Measurements from ENCODE around the gene EXOC4. TPM values are rescaled to one million over a fixed set of nuclear protein-coding genes. Genes with fewer than 3 reads are reported as not detected.

Gene EXOC4
- total and polyA plus RNA-seq, 2 experiments from 2014 or later, result 23.9 to 51.7 TPM

DNA sequence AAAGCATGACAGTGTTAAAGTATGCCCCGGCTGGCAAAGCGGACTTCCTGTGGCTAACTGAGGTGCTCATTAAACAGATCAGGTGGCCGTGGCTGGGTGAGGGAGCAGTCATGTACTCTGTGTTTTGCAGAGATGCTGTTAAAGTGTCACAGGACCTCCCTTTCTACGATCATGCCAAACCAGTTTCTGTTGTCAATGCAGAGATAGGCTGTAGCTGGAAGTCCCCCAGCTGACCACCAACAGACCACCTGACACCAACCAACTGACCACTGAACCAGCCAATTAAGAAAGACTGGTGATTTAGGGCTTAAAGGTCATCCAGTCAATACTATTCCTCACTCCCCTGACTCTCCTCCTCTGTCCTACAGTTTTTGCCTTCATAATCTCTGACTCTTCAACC lies 443.2 kb downstream of the EXOC4 start:
- H3K9me3 ChIP-seq (ENCODE audit: low read depth), result no peaks in the 10 kb centered on the region
- peaks cover 13% of the 10 kb centered on the region; the same call in 1 of the 2 replicates for H3F3A ChIP-seq (ENCODE audit: insufficient read depth)
- 75 to 82% methylated on average over 4 of the region's 4 CpGs for WGBS, 2 experiments (ENCODE audit: low coverage in 1 of 2, low lambda C conversion rate in 2 of 2, missing lambda C conversion rate in 2 of 2)
- no peaks in the 10 kb centered on the region for H3K79me2 ChIP-seq (ENCODE audit: insufficient read depth)
- H3K4me2 ChIP-seq (ENCODE audit: unreplicated experiment), result no peak overlapping the region
- no peak overlapping the region for H3K27ac ChIP-seq
- in situ Hi-C loops (cut with MboI), result no loop called here
- no peak for DNase-seq
- no peak overlapping the region for H2AFZ ChIP-seq
- no peaks in the 10 kb centered on the region for H3K9me2 ChIP-seq (ENCODE audit: insufficient read depth)
- no peak for TF ChIP-seq EZH2phosphoT487 (IDR thresholded peaks at IDR 0.05; ENCODE audit: insufficient read depth, low read depth)
- TF ChIP-seq EZH2 (IDR thresholded peaks at IDR 0.05; ENCODE audit: insufficient read depth, poor library complexity, severe bottlenecking), result no peak
- no peak overlapping the region for H3K9ac ChIP-seq
- H3K36me3 ChIP-seq (ENCODE audit: low read depth), result no peaks in the 10 kb centered on the region
- no peaks in the 10 kb centered on the region for H3K27me3 ChIP-seq (replicated peaks; ENCODE audit: insufficient read depth)
- H3K4me1 ChIP-seq (ENCODE audit: insufficient read depth), result peaks cover 19% of the 10 kb centered on the region
- H3K4me3 ChIP-seq, result no peak overlapping the region
- no peaks in the 10 kb centered on the region for H4K20me1 ChIP-seq (ENCODE audit: insufficient read depth)

DNA sequence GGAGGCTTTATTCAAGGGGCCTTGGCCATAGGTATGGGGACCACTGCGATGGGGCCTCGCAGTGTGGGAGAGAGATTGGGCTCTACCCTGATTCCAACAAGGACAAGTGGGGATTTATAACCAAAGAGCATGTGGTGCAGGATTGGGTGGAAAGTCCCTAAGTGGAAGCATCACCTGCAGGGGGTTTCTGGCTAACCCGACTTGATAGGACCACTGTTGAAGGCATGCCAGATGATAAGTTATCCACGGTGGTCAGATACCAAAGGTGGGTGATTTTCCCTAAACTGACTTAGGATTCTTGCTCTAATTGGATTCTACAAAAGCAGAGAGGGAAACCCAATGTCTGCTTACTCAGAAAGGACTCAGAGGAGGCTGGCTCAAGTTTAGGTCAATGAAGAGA lies 444.7 kb downstream of the EXOC4 start:
- no peaks in the 10 kb centered on the region for H3K9me2 ChIP-seq (ENCODE audit: insufficient read depth)
- H3K9ac ChIP-seq, result no peak overlapping the region
- H2AFZ ChIP-seq, result no peak overlapping the region
- H3K27me3 ChIP-seq (replicated peaks; ENCODE audit: insufficient read depth), result no peaks in the 10 kb centered on the region
- no peak overlapping the region for H3K4me2 ChIP-seq (ENCODE audit: unreplicated experiment)
- H3K4me1 ChIP-seq (ENCODE audit: insufficient read depth), result peaks cover 4% of the 10 kb centered on the region
- no peak overlapping the region for H3K4me3 ChIP-seq
- H3K36me3 ChIP-seq (ENCODE audit: low read depth), result no peaks in the 10 kb centered on the region
- H3K9me3 ChIP-seq (ENCODE audit: low read depth), result no peaks in the 10 kb centered on the region
- in situ Hi-C loops (cut with MboI), result no loop called here
- WGBS, 2 experiments (ENCODE audit: low coverage in 1 of 2, low lambda C conversion rate in 2 of 2, missing lambda C conversion rate in 2 of 2), result 96 to 98% methylated on average over 4 of the region's 4 CpGs
- DNase-seq, result no peak
- H3K79me2 ChIP-seq (ENCODE audit: insufficient read depth), result no peaks in the 10 kb centered on the region
- no peak overlapping the region for H3K27ac ChIP-seq
- no peaks in the 10 kb centered on the region for H4K20me1 ChIP-seq (ENCODE audit: insufficient read depth)
- peaks cover 6% of the 10 kb centered on the region; the same call in 1 of the 2 replicates for H3F3A ChIP-seq (ENCODE audit: insufficient read depth)
- TF ChIP-seq EZH2 (IDR thresholded peaks at IDR 0.05; ENCODE audit: insufficient read depth, poor library complexity, severe bottlenecking) (no peak), EZH2phosphoT487 (IDR thresholded peaks at IDR 0.05; ENCODE audit: insufficient read depth, low read depth) (no peak)

DNA sequence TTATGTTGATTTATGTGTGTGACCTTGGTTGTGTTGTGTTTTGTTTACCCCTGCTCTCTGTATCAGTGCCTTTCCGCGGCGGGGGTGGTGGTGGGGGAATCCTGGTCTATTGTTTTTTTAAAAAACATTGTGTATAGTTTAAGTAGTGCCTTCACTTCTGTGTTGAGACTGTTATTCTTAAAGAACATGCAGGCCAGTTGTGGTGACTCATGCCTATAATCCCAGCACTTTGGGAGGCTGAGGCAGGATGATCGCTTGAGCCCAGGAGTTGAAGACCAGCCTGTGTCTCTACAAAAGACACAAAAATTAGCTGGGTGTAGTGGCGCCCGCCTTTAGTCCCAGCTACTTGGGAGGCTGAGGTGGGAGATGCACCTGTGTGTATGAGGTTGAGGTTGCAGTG lies 445.2 kb downstream of the EXOC4 start:
- in situ Hi-C loops (cut with MboI), result no loop called here

DNA sequence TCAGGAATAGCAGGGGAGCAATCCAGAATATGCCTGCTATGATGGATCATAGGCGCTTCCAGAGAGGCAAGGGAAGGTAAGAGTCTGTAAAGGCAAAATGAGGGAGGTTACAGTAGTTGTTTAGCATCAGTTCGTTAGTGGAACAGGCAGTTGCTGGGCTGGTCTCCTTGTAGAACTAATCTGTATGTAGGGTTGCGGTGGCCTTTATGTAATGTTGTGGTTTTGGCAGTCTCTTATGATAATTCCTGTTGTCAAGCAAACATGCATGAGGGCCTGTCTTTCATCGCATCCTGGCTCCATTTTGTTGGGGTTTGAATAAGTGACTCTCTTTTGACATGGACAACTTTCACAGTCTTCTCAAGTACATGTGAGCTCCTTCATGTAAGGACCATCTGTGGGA lies 446.5 kb downstream of the EXOC4 start:
- Histone ChIP-seq H3K79me2 (ENCODE audit: insufficient read depth) (no peaks in the 10 kb centered on the region), H3K9me3 (ENCODE audit: low read depth) (no peaks in the 10 kb centered on the region), H2AFZ (no peak overlapping the region), H3K4me3 (no peak overlapping the region), H3K27me3 (replicated peaks; ENCODE audit: insufficient read depth) (no peaks in the 10 kb centered on the region), H3K27ac (no peak overlapping the region), H3K4me1 (ENCODE audit: insufficient read depth) (peaks cover 17% of the 10 kb centered on the region), H3K9me2 (ENCODE audit: insufficient read depth) (no peaks in the 10 kb centered on the region), H3K4me2 (ENCODE audit: unreplicated experiment) (no peak overlapping the region), H3K9ac (no peak overlapping the region), H3K36me3 (ENCODE audit: low read depth) (no peaks in the 10 kb centered on the region), H3F3A (ENCODE audit: insufficient read depth) (peaks cover 20% of the 10 kb centered on the region; the same call in 1 of the 2 replicates), H4K20me1 (ENCODE audit: insufficient read depth) (no peaks in the 10 kb centered on the region)
- 54 to 57% methylated on average over 4 of the region's 4 CpGs for WGBS, 2 experiments (ENCODE audit: low coverage in 1 of 2, low lambda C conversion rate in 2 of 2, missing lambda C conversion rate in 2 of 2)
- DNase-seq, result no peak
- TF ChIP-seq EZH2phosphoT487 (IDR thresholded peaks at IDR 0.05; ENCODE audit: insufficient read depth, low read depth) (no peak), EZH2 (IDR thresholded peaks at IDR 0.05; ENCODE audit: insufficient read depth, poor library complexity, severe bottlenecking) (no peak)
- in situ Hi-C loops (cut with MboI), result no loop called here

More for the DNA sequence above, 445.2 kb downstream of the EXOC4 start:
- Histone ChIP-seq H3K4me3 (no peak overlapping the region), H3F3A (ENCODE audit: insufficient read depth) (peaks cover 8% of the 10 kb centered on the region; the same call in 1 of the 2 replicates), H4K20me1 (ENCODE audit: insufficient read depth) (no peaks in the 10 kb centered on the region), H3K79me2 (ENCODE audit: insufficient read depth) (no peaks in the 10 kb centered on the region), H3K9me3 (ENCODE audit: low read depth) (no peaks in the 10 kb centered on the region), H3K27ac (no peak overlapping the region), H3K27me3 (replicated peaks; ENCODE audit: insufficient read depth) (no peaks in the 10 kb centered on the region), H3K4me1 (ENCODE audit: insufficient read depth) (peaks cover 6% of the 10 kb centered on the region), H2AFZ (no peak overlapping the region), H3K36me3 (ENCODE audit: low read depth) (no peaks in the 10 kb centered on the region), H3K4me2 (ENCODE audit: unreplicated experiment) (no peak overlapping the region), H3K9me2 (ENCODE audit: insufficient read depth) (no peaks in the 10 kb centered on the region), H3K9ac (no peak overlapping the region)
- WGBS, 2 experiments (ENCODE audit: low coverage in 1 of 2, low lambda C conversion rate in 2 of 2, missing lambda C conversion rate in 2 of 2), result 96 to 97% methylated on average over 6 of the region's 6 CpGs
- TF ChIP-seq EZH2 (IDR thresholded peaks at IDR 0.05; ENCODE audit: insufficient read depth, poor library complexity, severe bottlenecking) (no peak), EZH2phosphoT487 (IDR thresholded peaks at IDR 0.05; ENCODE audit: insufficient read depth, low read depth) (no peak)
- no peak for DNase-seq

DNA sequence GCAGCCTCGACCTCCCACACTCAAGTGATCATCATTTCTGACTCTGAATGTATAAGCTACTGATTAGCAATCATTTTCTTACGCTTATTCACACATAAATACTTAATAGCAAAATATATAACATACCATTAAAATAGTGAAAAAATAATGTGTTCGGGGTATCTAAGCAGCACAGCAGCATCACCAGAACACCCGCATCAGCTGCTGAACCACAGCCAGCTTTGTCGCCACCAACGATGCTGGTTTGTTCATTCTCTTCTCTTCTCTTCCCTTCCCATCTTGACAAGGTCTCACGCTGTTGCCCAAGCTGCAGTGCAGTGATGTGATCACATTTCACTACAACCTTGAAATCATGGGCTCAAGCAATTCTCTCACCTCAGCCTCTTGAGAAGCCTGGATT lies 449.2 kb downstream of the EXOC4 start:
- H3K79me2 ChIP-seq (ENCODE audit: insufficient read depth), result no peaks in the 10 kb centered on the region
- no peaks in the 10 kb centered on the region for H4K20me1 ChIP-seq (ENCODE audit: insufficient read depth)
- WGBS, 2 experiments (ENCODE audit: low coverage in 1 of 2, low lambda C conversion rate in 2 of 2, missing lambda C conversion rate in 2 of 2), result 82 to 85% methylated on average over 7 of the region's 7 CpGs
- in situ Hi-C loops (cut with MboI), result no loop called here
- peaks cover 34% of the 10 kb centered on the region for H3K4me1 ChIP-seq (ENCODE audit: insufficient read depth)
- no peak for TF ChIP-seq EZH2 (IDR thresholded peaks at IDR 0.05; ENCODE audit: insufficient read depth, poor library complexity, severe bottlenecking)
- TF ChIP-seq EZH2phosphoT487 (IDR thresholded peaks at IDR 0.05; ENCODE audit: insufficient read depth, low read depth), result no peak
- H3K4me3 ChIP-seq, result no peak overlapping the region
- no peak overlapping the region for H3K9ac ChIP-seq
- no peaks in the 10 kb centered on the region for H3K36me3 ChIP-seq (ENCODE audit: low read depth)
- no peak for DNase-seq
- no peak overlapping the region for H3K27ac ChIP-seq
- no peak overlapping the region for H3K4me2 ChIP-seq (ENCODE audit: unreplicated experiment)
- H2AFZ ChIP-seq, result no peak overlapping the region
- H3K9me3 ChIP-seq (ENCODE audit: low read depth), result no peaks in the 10 kb centered on the region
- H3K9me2 ChIP-seq (ENCODE audit: insufficient read depth), result no peaks in the 10 kb centered on the region
- peaks cover 38% of the 10 kb centered on the region; the same call in 1 of the 2 replicates for H3F3A ChIP-seq (ENCODE audit: insufficient read depth)
- H3K27me3 ChIP-seq (replicated peaks; ENCODE audit: insufficient read depth), result no peaks in the 10 kb centered on the region
